ENCODE data around the gene KLLN.
"Not testable (repeated sequence)": the region's sequence is repeated elsewhere in the genome, so short reads cannot be mapped to it uniquely, and the experiment has no call there.

The KLLN gene

DNA sequence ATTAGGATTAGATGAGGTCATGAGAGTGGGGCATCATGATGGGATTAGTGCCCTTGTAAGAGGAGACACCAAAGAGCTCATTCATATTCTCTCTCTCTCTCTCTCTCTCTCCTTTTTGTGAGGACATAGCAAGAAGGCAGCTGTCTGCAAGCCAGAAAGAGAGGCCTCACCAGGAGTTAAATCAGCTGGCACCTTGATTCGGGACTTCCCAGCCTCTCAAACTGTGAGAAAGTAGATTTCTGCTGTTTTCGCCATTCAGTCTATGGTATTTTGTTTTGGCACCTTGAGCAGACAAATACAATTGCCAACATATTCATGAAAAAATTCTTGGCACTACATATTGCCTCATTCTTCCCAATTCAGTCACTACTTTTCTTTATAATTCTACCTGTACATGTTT lies 24.7 kb downstream of the KLLN start:
- DNase-seq: no peak

DNA sequence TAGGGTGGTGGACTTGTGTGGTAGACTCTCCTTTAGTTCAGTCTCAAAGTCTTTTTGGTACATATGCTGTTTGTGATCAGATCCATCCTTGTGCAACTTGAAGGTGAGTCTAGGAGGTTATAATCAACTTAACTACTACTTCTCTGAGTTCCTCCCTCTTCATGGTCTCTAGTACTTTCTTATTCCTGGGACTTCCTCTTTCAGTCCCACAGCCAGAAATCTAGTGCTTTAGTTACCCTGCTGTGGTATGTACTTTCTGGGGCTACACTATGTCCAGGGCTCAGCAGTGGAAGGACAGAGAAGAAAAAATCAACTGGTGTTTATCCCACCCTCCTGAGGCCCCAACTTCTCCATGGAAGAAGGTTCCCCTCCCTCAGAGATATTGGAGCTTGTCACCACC lies 25.9 kb downstream of the KLLN start:
- no peak for DNase-seq

- DNase-seq: no peak
Observed at GRCh38 chr10:87836098-87836497, 27.2 kb downstream of the KLLN start.

DNA sequence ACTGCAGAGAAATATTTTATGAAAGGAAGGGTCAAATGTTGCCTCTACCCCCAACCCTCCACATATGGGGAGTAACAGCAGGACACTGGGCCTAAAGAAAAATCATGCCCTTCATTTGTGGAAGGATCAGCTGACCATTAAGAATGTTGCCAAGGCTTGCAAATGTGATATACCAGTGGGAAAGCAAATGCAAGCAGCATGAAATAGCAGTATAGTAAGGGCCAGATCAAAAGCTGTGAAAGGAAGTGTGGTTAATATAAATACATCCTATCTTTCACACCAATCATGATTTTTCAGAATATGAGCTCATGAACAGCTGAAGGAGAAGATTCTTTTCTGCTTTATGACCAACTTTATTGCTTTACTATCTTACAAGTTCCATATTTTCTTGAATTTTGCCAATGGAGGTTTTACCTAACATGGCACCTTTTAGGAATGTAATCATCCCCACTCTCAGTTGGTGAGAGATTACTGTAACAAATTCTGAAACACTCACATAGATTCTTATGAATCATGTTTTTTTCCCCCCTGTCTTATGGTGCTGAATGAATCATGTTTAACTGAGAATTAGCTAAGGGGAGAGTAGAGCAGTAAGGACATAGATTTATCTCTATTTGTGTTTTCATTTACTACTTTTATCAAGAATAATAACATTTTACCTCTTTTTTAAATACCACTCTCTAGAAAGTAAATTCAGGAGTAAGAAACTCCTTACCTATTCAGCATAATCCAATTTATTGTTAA lies 33.2 kb downstream of the KLLN start:
- no peak for DNase-seq

DNA sequence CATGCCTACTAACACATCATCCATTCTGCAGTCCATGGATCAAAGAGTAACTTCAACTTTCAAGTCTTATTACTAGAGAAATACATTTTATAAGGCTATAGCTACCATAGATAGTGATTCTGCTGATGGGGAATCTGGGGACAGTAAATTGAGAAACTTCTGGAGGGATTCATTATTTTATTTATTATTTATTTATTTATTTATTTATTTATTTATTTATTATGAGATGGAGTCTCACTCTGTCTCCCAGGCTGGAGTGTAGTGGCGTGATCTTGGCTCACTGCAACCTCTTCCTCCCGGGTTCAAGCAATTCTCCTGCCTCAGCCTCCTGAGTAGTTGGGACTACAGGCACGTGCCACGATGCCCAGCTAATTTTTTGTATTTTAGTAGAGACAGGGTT lies 34.3 kb downstream of the KLLN start:
- DNase-seq: not testable (repeated sequence)

GRCh38 chr10:87827681-87828080 lies 35.7 kb downstream of the KLLN start:
- no peak for DNase-seq

GRCh38 chr10:87826653-87827052 lies 36.7 kb downstream of the KLLN start:
- no peak for DNase-seq

- no peak for DNase-seq
Observed at GRCh38 chr10:87819289-87819585, 44.1 kb downstream of the KLLN start.

DNA sequence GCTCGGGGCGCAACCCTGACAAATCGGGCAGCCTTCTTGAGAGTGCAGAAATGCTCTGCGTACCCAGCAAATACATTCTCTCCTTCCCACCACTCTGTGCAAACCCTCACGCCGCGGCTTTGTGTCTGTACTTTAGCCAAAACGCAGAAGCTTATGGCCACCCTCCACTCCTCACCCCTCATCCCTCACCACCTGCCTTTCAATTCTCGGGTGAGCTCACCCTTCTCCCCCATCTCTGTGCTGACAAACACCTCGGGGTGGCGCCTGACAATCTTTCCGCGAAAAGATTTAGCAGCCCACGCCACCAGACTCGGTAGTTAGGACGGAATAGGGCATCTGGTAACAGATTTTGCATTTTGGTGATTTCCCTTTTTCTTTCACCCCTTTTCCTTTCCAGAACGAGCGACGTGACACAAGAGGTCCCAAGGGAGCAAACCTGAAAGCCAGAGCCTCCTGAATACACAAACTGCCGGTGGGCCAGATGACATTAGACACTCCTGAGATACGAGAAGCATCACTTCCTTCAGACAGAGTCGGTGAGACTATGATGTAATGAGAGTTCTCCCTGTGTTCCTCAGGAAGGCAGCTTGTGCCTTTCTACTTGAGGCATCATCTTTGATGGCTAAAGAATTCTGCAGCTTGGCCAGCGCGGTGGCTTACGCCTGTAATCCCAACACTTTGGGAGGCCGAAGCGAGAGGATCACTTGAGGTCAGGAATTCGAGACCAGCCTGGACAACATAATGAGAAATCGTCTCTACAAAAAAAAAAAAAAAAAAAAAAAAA lies 44.6 kb downstream of the KLLN start:
- DNase-seq: peak; percentile 78

GRCh38 chr10:87817609-87818504 lies 45.5 kb downstream of the KLLN start, which contains the start of gene ATAD1:
ATAD1 (minus strand) TSS chr10:87818226; CDS start chr10:87814599, 3,627 bp downstream.
- DNase-seq: peak; percentile 94

DNA sequence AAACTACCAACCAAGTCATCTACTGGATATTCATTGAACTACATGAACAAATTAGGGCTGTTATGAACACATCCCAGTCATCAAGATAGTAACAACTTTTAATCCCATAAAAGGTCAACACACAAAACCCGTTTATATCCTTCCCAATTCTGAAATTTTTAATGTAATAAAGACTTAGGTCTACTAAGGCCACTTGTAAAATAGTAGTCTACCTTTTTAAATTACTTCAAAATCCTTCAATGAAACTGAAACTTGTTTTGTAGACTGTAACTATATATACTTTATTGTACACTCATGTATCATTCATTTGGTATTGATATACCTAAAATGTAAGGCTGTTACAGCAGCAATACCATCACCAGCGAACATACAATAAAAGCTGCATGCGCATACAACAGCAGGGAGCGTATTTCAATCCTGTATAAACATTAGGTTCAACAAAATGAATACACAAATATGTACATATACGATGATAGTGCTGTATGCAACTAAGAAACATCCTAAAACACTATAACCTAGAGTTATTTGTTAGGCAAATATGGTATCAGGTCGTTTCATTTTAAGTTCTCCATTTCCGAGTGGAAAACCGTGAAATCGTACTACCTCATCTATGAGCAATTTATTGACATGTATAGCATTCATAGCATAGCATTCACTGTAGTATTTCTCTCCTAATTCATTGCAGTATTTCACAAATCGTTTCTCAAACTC lies 46.3 kb downstream of the KLLN start:
- DNase-seq: peak; percentile 39

DNA sequence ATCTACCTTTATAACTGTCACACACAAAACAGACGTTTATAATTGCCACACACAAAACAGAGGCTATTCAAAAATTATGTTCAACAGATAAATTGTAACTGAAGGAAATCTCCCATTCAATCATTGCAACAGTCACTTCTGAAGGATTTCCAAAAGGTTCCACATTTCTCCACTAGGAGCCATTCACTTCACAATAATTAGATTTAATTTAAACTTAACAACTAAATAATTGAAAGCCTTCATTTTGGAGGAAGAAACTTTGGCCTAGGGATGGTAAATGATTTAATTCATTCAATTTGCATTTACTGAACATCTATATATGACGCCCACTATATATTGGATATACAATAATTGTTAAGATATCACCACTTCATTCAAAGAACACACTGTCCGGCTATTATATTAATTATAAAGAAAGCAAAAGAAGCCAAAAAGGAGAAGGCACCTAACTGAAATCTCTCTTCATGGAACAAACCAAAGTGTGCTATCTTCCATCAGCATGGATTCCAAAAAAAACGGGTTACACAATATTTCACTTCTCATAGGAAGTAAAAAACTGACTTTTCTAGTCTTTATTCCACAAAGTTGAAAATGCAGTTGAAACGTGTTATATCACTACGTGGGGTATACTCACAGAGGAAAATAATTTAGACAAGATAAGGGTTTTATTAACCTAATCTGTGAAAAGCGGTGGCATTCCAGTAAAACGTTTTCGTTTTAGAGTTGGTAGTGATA lies 47.0 kb downstream of the KLLN start:
- no peak for DNase-seq

Measured in eye (tissue), 1 donor.